Adrenal gland (tissue), 12 donors: ENCODE measurements around the gene JARID2. TPM values are rescaled to one million over a fixed set of nuclear protein-coding genes. Genes with fewer than 3 reads are reported as not detected.
A peak's percentile ranks its signal among the peaks of the same experiment; 100 is the strongest.

Source experiments
- DNase-seq, 7 donors: peaks; one replicate each; pipeline ENCODE4 v3.0.0-alpha.2; 2019 to 2020
- H3K27ac ChIP-seq, 5 donors: fragments of 200-600 bp; sonication (generic) in 4 of 5; 1 replicate in 3 of 5; 2 replicates in 2 of 5; pipeline versions ENCODE4 v1.5.1 to v1.8.0; 2016 to 2020; ENCODE audit warnings: mild to moderate bottlenecking in 1 of 5
- H3K27me3 ChIP-seq: fragments of 200-600 bp; 2 replicates; pipeline ENCODE4 v1.8.0; 2021
- H3K36me3 ChIP-seq, 2 donors: fragments of 200-600 bp; replicated peaks in 1 of 2; 1 replicate in 1 of 2; 2 replicates in 1 of 2; pipeline versions ENCODE4 v1.5.1 to v1.8.0; 2018 to 2022
- H3K4me1 ChIP-seq, 2 donors: fragments of 200-600 bp; replicated peaks in 1 of 2; 1 replicate in 1 of 2; 2 replicates in 1 of 2; pipeline versions ENCODE4 v1.5.1 to v1.8.0; 2018 to 2021
- H3K4me3 ChIP-seq, 4 donors: fragments of 200-600 bp; sonication (generic) in 3 of 4; one replicate each; pipeline ENCODE4 v1.5.1; 2016 to 2018
- H3K9me3 ChIP-seq, 3 donors: fragments of 200-600 bp; sonication (generic) in 1 of 3; replicated peaks in 1 of 3; 1 replicate in 2 of 3; 2 replicates in 1 of 3; pipeline versions ENCODE4 v1.5.1 to v1.8.0; 2016 to 2021
- POLR2A ChIP-seq, 2 donors: fragments of 450-650 bp; IDR thresholded peaks; one replicate each; pipeline ENCODE4 v1.6.1; 2017; ENCODE audit warnings: antibody characterized with exemption in 2 of 2, mild to moderate bottlenecking in 2 of 2, moderate library complexity in 1 of 2
- WGBS, 4 donors: extraction: QIAGEN DNeasy Blood & Tissue Kit in 2 of 4; methylation state at CpG; one replicate each; pipeline versions ENCODE4 v1.1.5 to v1.1.7; 2013 to 2017; 5-methylcytosine and 5-hydroxymethylcytosine counted together
- intact Hi-C, 2 donors: fragments of 100-400 bp; cut with DNase I; formaldehyde crosslinking; loops; one replicate each; pipeline versions ENCODE4 v1.14.1 to v1.15.0; 2022 to 2023
- polyA plus RNA-seq, 3 donors: library from polyadenylated mRNA; stranded (reverse); fragments of 200-250 nt in 2 of 3; fragments of 350-450 nt in 1 of 3; fragmentation: Illumina TruSeq in 1 of 3; extraction: RNeasy Lipid Tissue Mini Kit (QIAGEN cat#74804) in 1 of 3; gene quantifications; one replicate each; pipeline ENCODE4 v1.2.3, GENCODE V29; 2013 to 2014
- total RNA-seq, 9 donors: library from RNA; depleted of rRNA in 4 of 9; stranded (reverse); fragments of >200 nt in 4 of 9; fragments of 120-200 nt in 1 of 9; fragmentation: NEBNext Ultra II Directional in 1 of 9; extraction: Animal tissue kit (Norgen Biotek cat#: 25700) in 1 of 9; gene quantifications; one replicate each; pipeline versions ENCODE4 v1.1.0 to v1.2.4, GENCODE V29; 2013 to 2023
- TF ChIP-seq, protein P1 (sequence below), 6 experiments: fragments of 450-650 bp in 4 of 6; fragments of 200-600 bp in 2 of 6; sonication (generic) in 1 of 6; IDR thresholded peaks; 1 replicate in 5 of 6; 2 replicates in 1 of 6; pipeline versions ENCODE4 v1.5.1 to v1.8.0; 2016 to 2021; ENCODE audit warnings: antibody characterized with exemption in 6 of 6, mild to moderate bottlenecking in 2 of 6, moderate library complexity in 1 of 6
- donor health status: healthy with polysubstance abuse.
- donor health status: Bipolar disorder and iron deficiency.
- donor health status: DM: yes; HTN: yes; CAD: no.
- donor health status: DM: no; HTN: no; CAD: no.
- donor health status: DM: no; HTN: no; CAD: no.
- donor health status: DM: yes; HTN: yes; CAD: no.

JARID2 gene
- total and polyA plus RNA-seq, 12 donors = 3.0 to 13.6 (median 8.2) TPM

DNA sequence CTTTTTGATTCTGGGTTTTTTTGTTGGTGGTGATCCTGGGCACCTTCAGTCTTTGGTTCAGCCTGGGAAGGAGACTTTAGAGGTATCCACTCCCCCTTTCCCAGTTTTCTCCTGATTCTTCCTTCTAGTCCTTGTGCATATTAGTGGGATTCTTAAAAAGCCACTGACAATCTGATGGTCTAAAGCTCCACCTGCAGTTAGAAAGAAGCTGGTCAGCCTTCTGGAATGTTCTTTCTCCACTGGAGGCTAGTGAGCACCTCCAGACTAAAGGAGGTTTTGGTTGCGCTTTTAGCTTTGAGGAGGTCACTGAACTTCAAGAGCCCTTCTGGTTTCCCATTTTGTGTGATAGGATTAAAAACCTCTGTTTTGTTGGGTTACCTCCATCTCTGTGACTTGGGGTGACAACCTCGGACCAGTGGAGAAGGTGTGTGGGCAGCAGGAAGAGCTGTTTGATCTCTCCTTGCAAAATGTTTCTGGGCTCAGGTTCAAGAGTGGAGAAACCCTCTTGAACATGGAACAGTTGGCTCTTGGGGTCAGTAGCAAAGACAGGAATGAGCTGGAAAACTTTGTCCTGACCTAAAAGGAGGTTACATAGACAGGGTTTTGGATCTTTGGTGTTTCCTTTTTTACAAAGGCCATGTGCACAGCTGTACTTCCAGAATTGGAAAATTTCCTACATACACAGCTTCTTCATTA lies 29.0 kb downstream of the JARID2 start:
- intact Hi-C loops = no loop called here
- Histone ChIP-seq H3K36me3 (no peaks in the 10 kb centered on the region), H3K27me3 (no peaks in the 10 kb centered on the region), H3K27ac (no peak overlapping the region), H3K4me1 (peaks cover 10 to 43% of the 10 kb centered on the region in 2 donors), H3K4me3 (no peak overlapping the region), H3K9me3 (no peaks in the 10 kb centered on the region)
- 62 to 77% (median 70%) methylated on average over 2 of the region's 2 CpGs for WGBS, 4 donors
- no peak for TF ChIP-seq POLR2A (IDR thresholded peaks at IDR 0.05)
- TF ChIP-seq, protein P1, sequence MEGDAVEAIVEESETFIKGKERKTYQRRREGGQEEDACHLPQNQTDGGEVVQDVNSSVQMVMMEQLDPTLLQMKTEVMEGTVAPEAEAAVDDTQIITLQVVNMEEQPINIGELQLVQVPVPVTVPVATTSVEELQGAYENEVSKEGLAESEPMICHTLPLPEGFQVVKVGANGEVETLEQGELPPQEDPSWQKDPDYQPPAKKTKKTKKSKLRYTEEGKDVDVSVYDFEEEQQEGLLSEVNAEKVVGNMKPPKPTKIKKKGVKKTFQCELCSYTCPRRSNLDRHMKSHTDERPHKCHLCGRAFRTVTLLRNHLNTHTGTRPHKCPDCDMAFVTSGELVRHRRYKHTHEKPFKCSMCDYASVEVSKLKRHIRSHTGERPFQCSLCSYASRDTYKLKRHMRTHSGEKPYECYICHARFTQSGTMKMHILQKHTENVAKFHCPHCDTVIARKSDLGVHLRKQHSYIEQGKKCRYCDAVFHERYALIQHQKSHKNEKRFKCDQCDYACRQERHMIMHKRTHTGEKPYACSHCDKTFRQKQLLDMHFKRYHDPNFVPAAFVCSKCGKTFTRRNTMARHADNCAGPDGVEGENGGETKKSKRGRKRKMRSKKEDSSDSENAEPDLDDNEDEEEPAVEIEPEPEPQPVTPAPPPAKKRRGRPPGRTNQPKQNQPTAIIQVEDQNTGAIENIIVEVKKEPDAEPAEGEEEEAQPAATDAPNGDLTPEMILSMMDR (IDR thresholded peaks at IDR 0.05) = peak in 1 of 6 experiments; percentile 15
- peak in 1 of 7 donors; percentile 25 for DNase-seq

- no peaks in the 10 kb centered on the region for H3K9me3 ChIP-seq
- TF ChIP-seq POLR2A (IDR thresholded peaks at IDR 0.05) = no peak
- TF ChIP-seq, protein P1 (IDR thresholded peaks at IDR 0.05) = no peak
- WGBS, 4 donors = 74 to 88% (median 82%) methylated on average over 7 of the region's 7 CpGs
- intact Hi-C loops = no loop called here
- H3K4me3 ChIP-seq = no peak overlapping the region
- DNase-seq = peak in 1 of 7 donors; percentile 29
- H3K27me3 ChIP-seq = no peaks in the 10 kb centered on the region
- H3K27ac ChIP-seq = no peak overlapping the region
- H3K4me1 ChIP-seq = peaks cover 10 to 55% of the 10 kb centered on the region in 2 donors
- H3K36me3 ChIP-seq = no peaks in the 10 kb centered on the region
Measured at GRCh38 chr6:15276036-15276985, 30.4 kb downstream of the JARID2 start.

- no peak overlapping the region for H3K27ac ChIP-seq
- DNase-seq = peak in 1 of 7 donors; percentile 27
- no peaks in the 10 kb centered on the region for H3K9me3 ChIP-seq
- intact Hi-C loops = no loop called here
- 74 to 91% (median 84%) methylated on average over 5 of the region's 5 CpGs for WGBS, 4 donors
- H3K27me3 ChIP-seq = no peaks in the 10 kb centered on the region
- no peak overlapping the region for H3K4me3 ChIP-seq
- no peaks in the 10 kb centered on the region for H3K36me3 ChIP-seq
- peaks cover 10 to 59% of the 10 kb centered on the region in 2 donors for H3K4me1 ChIP-seq
- TF ChIP-seq, protein P1 (IDR thresholded peaks at IDR 0.05) = no peak
- TF ChIP-seq POLR2A (IDR thresholded peaks at IDR 0.05) = no peak
Measured at GRCh38 chr6:15279047-15279661, 33.3 kb downstream of the JARID2 start.

DNA sequence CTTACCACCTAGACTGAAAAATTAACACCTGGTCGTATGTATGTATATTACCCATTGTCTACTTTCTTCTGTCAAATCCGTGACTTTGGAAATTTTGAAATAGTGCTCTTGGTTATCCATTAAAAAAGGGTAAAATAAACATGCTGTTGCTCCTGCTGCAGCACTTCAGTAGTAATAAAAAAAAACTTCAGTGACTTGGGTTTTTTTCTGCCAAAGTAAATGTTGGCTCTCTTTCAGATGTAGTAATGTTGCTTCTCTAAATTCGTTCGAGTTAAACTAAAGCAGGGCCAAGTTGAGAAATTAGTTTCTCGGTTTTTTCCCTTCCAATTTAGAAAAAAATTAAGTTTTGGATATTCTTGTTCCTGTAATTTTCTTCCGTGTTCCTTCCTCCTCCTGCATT lies 34.2 kb downstream of the JARID2 start:
- WGBS, 4 donors = 15 to 21% (median 18%) methylated on average over 6 of the region's 6 CpGs
- Histone ChIP-seq H3K27me3 (no peaks in the 10 kb centered on the region), H3K9me3 (no peaks in the 10 kb centered on the region), H3K27ac (no peak overlapping the region), H3K36me3 (no peaks in the 10 kb centered on the region), H3K4me3 (no peak overlapping the region), H3K4me1 (peaks cover 7 to 54% of the 10 kb centered on the region in 2 donors)
- TF ChIP-seq, protein P1 (IDR thresholded peaks at IDR 0.05) = no peak
- no peak for TF ChIP-seq POLR2A (IDR thresholded peaks at IDR 0.05)
- intact Hi-C loops = no loop called here
- no peak for DNase-seq
